Activated CD8-positive, alpha-beta memory T cell treated with anti-CD3 and anti-CD28 coated beads for 1 hour (primary cell): ENCODE data around the gene KCNK7.

Experiments used
- DNase-seq, 2 donors: peaks; one replicate each; pipeline ENCODE4 v3.0.0-alpha.2; 2020; ENCODE audit warnings: low read depth in 1 of 2; ENCODE audit errors: extremely low read depth in 1 of 2

KCNK7 gene

DNA sequence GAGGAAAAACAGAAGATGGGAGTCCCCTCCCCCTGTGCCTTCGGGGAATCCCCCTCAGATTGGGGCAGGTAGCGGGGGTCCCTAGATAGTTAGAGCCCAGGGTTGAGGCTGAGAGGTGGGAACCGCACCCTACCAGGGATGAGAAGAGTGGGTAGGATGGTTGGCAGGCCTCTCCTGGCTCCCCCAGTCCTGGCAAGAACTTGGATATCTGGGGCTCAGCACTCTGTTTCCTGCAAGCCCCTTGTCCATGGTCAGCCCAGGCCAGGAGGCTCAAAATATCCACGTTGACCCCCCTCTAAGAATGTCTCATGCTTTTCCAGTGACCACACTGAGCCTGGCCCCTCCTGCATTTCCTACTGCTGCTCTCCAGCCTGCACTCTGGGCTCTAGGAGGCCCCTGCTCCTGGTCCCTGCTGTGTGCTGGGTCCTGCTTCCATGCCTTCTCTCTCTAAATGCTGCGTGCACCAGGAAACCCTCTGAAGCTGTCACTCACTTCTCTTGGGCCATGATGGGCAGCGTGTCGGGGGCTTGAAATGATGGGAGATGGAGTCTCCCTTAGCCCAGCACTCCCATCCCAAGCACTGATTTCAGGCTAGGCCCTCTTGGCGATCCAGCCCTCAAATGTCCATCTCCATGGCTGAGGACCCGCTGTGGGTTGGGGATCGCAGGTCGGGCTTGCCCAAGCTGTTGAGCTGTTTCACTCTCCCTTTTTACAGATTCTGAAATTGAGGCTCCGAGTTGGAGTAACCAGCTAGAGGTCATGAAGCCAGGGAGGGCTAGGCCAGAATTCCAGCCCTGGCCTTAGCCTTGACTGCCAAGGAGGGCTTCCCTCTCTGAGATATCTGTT, 16.4 kb upstream of the KCNK7 start:
- no peak for DNase-seq

DNA sequence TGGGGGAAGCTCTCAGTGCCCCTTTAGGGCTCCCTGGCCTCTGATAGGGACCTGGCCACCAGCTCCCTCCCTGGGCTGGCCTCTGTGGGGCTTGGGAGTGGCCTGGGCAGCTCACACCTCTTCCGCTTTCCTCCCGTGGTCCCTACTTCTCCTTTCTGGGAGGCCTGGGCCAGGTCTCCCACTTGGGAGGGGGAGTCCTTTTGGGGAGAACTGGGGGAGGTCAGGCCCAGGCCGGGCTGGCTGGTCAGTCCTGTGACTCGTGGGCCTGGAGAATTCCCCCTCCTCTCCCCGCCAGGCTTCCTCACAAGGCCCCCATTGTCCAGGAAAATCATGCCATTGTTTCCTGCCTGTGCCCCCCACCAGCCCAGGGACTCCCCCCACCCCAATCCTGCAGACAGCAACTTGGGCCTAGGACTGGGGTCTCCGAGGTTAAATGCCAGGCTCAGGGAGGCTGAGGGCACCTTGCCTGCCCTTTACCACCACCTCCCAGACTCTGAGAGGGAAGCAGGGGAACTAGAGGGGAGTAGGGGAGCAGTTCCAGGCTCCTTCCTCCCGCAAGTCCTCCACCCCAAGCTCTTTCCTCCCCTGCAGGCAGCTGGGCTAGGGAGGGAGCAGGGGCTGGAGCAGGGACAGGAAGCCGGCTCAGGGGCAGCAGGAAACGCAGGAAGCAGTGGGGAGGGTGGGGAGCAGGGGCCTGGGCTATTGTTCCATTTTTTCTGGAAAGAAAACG, 15.6 kb upstream of the KCNK7 start:
- no peak for DNase-seq

DNA sequence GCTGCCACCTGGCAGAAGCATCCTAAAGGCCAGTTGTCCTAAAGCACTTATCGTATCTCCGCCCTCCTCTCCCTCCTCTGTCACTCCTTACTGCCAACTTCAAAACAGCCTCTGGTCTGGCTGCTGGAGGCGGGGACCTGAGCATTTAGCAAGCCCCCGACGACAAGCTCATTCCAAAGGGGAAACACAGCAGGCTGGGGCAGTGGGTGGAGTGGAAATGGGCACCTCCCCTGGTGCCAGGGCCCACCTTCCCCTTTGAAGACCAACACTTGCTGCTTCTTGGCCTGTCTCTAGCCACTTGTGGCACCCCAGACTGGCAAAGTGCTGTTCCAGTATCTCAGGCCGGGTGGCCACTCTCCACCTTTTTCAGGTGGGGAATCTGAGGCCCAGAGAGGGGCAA, 14.8 kb upstream of the KCNK7 start:
- DNase-seq: no peak

DNA sequence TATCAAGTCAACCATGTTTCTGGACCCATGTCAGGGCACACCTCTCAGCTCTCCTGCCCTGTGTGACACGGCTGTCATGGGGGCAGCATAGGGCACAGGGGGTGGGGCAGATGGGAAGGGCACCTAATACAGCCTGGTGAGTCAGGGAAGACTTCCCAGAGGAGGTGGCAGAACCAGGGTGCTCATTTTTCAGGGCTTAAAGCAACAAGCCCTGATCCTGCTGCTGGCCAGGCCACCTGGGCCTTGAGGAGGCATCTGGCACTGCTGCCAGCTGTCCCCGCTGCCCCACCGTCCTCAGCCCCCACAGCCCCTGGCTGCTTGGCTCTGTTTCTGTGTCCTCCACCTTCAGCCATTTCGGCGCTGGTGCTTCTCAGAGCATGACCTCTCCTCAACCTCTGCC, 14.1 kb upstream of the KCNK7 start:
- no peak for DNase-seq

DNA sequence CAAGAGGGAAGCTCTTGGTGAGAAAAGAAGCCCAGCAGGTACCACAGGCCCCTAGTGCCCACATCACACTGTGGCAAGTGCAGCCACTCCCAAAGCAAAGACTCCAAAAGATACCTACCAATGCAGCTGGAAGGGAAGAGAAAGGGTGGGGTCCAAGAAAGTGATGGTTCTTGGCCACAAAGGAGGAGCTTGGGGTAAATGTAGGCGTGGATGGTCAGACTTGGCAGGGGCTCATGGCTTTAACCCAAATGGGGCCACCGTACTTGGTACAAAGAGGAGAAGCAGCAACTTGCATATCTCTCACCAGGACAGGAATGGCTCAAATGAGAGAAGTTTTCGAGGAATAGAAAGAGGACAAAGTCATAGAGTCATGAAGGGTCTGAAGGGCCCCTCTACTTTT, 13.6 kb upstream of the KCNK7 start:
- no peak for DNase-seq

DNA sequence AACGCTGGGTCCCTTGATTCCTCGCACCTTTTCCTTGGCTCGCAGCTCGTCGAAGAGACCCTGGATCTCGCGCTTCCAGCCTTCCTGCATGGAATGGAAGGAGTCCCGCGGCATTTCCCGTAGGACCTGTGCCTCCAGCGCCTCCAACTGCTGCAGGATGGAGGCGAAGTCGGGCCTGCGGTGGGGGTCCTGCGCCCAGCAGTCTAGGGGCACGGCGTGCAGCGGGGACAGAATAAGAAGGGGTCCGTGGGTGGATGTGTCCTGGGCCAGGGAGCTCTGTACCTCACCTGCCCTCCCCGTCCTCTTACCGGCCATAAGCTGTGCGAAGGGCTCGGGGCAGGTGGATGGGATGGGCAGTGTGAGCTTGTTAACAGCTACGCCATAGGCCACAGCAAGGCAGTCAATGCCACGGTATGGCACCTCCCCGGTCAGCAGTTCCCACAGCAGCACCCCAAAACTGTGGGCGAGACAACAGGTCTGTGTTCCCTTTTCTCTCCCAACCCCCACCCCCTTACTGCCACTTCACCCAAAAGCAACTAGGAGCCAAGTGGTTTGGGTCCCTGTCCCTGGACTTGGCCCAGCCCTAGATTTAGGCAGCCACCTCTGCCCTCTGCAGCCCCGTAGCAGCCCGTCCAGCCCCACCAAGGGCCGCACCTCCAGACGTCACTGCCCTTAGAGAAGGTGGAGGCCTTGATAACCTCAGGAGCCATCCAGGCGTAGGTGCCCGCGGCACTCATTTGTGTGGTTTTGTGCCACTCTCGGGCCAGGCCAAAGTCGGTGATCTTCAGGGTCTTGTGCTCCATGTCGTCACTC, 12.2 kb upstream of the KCNK7 start:
- no peak for DNase-seq

DNA sequence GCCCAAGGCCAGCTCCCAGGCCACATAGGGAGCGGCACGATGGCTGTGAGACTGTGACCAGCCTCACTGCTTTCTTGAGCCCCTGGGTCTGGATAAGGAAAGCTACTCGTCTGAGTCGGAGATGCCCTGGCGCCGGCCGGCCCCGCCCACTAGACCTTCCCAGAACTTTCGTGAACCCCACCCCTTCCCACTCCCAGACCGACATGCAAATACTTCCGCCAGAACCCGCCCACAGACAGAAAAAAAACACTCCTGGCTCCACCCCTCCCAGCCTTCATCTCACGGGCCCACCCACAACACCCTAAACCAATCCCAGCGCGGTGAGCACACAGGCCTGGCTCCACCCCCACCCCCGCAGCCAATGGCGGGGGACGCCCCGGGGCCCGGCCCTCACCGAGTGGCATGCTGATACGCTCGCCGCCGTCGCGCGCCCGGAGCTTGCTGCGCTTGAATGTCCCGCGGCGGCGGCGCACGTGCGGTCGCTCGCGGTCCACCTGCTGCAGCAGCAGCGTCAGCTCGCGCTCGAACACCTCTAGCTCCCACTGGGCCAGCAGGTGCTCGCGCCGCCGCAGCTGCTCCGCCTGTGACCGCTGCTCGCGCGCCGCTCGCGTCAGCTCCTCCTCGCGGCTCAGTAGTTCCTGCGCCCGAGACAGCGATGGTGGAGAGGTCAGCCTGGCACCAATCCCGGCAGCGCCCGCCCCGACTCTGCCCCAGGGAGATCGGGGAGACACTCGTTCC, 11.4 kb upstream of the KCNK7 start:
- DNase-seq: no peak

DNA sequence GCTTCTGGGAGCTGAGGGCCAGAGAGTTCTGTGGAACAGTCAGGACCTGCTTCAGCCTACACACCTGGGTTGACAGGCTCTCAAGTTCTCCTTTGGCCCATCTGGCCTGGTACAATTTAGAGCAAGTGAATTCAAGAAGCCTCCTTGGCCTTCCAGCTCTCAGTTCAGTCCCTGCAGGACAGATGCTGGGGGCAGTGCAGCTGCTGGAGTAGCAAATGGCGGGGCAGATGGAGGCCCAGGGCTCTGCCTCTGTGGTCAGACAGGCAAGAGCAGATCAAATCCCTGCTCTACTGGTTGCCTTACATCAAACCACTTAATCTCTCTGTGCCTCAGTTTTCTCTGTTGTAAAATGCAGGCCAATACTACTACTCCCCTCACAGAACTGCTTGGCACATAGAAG, 8.7 kb upstream of the KCNK7 start:
- DNase-seq: no peak

DNA sequence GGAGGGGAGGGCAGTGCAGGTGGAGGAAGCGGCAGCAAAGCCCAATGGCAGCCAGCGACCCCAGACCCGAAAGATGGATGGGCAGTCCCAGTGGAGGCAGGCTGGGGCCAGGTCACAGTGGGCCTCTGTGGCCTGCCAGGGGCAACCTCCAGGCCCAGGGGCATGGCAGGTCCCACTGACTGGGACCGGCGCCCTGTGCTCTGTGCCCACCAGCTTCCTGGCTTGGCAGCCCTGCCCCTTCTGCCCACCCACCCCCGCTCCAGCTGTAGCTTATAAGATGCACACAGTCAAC, 4.3 kb upstream of the KCNK7 start:
- DNase-seq: no peak

DNA sequence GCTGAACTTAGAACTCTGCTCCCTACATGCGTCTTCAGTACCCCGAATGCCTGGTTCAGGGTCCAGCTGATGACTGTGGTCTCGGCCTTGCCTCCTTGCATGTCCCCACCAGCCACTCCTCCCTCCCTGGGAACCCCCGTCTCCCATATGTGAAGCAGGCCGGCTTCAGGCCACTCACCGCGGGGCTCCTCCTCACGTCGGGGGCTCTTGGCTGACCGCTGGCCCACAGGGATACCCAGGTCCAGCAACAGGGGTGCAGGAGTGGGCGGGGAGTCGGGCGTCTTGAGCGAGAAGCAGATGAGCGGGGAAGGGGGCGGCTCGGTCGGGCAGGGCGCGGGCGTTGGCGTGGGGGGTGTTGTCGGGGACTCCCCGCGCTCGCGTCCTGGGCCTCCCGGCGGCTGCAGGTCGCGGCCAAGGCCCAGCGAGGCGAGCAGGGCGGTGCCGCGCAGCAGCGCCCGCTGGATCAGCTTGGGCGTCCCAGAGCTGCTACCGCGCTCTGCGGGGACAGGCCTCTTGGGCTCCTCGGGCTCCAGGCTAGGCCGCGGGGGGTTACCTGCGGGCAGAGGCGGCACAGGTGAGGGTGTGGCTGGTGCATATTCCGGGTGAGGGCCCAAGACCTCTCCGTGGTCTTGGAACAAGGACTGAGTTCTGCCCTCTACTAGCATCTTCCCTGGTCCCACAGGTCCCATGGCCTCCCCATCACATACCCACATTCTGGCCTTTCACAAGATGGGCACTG, 3.8 kb upstream of the KCNK7 start:
- no peak for DNase-seq

DNA sequence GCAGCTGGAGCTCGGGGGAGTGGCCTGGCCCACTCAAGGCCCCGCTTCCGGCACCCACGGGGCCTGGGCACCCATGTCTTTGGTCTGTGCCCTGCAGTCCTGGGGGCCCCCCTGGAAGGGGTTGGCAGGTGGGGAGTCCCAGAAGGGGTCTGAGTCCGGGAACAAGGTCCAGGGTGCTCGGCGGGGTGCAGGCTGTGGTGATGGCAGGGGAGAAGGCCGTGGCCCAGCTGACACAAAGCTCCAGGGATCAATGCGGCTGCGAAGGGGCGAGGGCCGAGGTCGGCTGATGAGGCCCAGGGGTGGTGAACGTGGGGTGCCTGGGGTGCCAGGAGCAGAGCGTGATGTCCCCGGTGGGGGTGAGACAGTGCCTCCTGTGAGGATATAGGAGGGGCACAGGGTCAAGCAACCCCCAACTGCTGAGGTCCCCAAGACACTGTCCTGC, 2.7 kb upstream of the KCNK7 start:
- no peak for DNase-seq

DNA sequence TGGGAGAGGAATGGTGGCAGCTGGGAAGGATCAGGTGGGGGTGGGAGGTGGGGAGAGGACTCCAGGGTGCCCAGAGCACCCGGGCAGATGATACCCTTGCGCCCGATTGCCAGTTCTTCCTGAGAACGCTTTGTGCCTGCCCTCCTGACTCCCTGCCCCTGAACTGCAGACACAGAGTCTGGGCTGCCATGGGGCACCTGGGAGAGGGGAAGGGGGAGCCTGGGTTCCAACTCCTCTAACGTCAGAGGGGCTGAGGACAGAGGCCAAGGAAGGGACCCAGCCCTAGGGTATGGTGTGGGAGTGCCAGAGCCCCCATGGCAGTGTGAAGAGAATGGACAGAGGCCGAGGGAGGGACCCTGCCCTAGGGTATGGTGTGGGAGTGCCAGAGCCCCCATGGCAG, 920 bp upstream of the KCNK7 start:
- DNase-seq: no peak

DNA sequence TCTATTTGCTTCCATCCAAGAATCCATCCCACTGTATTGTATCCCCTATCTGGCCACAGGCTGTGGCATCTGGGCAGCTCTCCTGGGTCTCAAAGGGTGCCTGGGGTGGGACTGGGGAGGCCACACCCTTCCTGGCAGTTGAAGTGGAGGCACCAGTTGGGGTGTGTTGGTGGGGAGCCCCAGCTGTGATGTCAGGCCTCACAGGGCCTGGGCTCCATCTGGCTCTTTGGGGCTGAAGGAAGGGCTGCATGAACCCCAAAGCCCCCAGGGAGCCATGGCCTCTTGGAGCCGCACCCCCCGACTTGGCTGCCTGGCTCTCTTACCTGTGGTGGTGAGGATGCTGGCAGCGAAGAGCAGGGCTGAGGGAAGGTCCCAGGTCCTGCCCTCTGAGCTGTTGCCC, 469 bp downstream of the KCNK7 start:
- DNase-seq: no peak

DNA sequence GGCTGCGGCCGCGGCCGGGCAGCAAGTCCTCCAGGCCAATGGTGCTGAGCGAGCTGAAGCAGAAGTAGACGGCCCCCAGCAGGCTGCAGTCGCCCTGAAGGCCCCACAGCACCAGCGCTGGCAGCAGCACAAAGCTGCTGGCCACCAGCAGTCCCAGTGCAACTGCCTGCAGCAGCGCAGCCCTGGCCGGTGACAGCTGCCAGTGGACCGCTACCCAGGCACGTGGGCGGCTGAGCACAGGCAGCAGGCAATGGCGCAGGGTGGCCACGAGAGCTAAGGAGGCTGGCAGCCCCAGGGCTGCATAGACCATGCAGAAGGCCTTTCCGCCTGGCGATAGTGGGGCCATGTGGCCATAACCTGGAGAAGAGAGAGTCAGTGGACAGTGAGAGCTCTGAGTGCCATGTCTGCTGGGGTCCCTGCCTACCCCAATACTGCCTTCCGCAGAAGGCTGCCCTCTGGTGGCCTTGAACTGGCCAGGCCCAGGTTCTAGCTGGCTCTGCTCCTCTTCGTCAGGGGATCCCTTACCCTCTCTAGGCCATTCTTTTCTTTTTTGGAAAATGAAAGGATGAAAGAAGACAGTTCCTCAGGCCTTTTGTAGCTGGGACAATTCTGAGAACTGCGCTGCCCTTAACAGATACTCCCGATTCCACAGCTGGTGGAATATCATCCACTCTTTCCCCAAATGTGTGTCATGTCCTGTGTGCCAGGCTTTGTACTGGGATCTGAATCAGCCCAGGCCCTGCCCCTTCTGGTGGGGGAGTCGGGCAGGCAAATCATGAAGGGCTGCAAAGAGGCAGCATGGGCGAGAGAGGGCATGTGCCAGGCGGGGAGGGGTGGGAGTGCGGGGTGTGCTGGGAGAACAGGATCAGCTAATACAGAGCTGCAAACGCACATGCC, 1.8 kb downstream of the KCNK7 start:
- no peak for DNase-seq

DNA sequence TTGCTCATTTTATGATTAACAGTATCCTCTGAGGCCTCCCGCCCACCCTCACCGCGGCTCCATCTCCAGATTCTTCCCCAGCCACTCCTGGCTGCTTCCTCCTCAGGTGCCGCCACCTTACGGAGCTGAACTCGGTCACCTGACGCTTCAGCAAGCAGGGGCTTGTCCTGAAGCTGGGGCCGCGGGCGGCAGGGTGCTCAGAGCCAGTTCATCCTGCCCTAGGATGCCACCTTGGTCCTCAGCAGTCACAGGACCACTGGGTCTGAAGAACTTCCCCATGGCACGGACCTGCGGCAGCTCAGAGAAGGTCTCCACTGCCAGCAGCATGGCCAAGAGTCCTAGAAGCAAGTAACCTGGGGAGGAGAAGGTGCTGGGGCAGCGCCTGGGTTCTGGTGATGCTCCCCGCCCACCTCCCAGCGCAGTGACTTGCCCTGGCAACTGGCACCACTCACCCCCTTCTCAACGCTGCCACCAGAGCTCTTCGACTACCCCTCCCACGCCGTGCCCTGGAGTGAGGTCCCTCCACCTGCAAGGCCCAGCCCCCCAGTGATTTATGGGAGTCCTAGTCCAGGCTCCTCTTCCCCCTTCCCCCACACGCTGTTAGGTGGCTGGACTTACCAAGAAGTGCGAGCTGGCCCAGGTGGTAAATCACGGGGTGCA, 2.6 kb downstream of the KCNK7 start:
- DNase-seq: no peak

DNA sequence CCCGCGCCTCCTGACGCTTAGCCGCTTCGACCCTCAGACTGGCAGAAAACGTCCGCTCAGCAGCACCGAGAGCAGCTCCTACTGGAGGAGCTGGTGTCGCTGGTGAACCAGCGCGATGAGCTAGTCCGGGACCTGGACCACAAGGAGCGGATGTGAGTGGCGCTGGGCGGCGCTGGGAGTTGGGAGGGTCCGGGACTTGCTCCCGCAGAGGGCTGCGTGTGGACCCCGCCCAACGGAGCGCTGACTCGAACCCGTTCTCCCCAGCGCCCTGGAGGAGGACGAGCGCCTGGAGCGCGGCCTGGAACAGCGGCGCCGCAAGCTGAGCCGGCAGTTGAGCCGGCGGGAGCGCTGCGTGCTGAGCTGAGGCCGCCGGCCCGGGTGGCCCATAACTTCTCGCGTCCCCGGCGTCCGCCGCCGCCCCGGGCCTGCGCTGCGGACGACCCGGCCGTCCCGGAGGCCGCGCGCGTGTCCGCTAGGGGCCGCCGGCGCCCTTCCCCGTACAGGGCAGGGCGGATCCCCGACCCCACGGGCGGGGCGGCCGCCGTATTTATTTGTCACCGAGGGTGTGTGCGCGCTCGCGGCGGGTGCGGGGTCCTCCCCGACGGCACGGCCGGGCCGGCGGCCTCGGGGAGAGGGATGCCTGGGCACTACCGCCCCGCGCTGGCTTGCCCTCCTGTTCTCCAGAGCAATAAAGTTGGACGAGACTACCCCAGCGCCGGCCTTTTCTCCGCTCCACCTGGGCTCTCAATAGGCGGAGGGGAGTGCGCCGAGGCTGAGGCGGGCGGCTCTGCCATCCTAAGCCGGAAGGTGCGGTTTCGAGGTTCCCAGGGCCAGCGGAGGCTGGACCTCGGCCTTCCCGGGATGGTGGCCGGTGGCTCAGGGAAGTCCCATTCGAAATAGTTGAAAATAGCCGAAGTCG, 3.4 kb downstream of the KCNK7 start:
- no peak for DNase-seq

DNA sequence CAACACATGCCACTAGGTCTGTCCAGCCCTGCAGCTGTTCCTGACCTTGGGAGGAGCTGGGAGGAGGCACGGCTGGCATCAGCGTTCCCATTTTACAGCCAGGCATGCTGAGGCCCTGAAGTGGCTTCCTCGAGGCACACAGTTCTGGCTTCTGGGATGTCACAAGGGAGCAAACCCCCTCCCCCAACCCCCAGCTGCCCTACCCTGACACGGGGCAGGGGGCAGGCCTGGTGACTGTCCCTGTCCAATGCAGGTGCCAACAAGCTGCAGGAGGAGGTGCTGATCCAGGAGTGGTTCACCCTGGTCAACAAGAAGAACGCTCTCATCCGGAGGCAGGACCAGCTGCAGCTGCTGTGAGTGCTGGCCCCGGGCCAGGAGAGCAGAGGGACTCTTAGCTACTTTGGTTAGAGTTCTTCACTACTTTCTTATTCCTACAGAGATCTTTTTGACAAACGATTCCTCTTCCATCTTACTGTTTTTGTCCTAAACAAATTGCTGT, 5.3 kb downstream of the KCNK7 start:
- DNase-seq: no peak
